SHP77 (cell line): Measurements from ENCODE around the gene LCORL.
"Not testable (repeated sequence)": the region's sequence is repeated elsewhere in the genome, so short reads cannot be mapped to it uniquely, and the experiment has no call there.

ENCODE experiments used
- DNase-seq, 2 experiments: peaks; one replicate each; lab custom pipeline; 2025; lab: John Stamatoyannopoulos, UW

LCORL gene

DNA sequence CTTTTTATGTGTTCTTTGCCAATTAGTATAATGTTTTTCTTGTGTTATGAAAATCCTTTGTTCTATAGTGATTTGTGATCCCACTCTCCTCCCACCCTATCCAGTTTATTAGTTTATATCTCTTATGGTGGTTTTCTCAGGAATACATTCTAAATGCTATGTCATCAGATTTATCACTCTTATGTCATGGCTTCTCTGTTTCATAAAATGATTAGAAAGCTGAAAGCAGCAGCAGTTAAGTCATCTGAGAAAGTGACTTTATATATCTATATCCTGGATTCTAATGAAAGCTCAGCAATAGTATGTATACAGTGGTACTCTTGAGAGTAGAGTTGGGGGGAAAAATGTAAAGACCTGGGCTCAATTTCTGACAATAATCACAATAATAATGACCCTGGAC lies 169.6 kb downstream of the LCORL start:
- no peak for DNase-seq

DNA sequence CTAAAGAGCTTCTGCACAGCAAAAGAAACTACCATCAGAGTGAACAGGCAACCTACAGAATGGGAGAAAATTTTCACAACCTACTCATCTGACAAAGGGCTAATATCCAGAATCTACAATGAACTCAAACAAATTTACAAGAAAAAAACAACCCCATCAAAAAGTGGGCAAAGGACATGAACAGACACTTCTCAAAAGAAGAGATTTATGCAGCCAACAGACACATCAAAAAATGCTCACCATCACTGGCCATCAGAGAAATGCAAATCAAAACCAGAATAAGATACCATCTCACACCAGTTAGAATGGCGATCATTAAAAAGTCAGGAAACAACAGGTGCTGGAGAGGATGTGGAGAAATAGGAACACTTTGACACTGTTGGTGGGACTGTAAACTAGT lies 171.3 kb downstream of the LCORL start:
- not testable (repeated sequence) for DNase-seq

DNA sequence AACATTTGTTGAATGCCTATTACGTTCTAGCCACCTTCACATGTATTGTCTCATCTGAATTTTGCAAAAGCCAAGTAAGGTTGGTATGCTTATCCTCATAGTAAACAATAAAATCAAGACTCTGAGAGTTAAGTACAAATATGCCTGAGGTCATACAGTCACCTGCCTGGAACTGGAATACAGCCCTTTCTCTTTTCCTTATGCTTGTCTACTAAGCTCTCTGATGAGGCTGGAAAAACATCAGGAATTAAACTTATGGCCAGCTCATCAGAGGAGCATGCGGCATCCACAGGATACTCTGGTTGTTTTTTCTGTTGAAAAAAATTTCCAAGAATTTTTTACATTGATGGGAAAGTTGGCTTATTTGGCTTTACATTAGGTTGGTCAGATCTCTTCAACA lies 175.3 kb downstream of the LCORL start:
- no peak for DNase-seq

DNA sequence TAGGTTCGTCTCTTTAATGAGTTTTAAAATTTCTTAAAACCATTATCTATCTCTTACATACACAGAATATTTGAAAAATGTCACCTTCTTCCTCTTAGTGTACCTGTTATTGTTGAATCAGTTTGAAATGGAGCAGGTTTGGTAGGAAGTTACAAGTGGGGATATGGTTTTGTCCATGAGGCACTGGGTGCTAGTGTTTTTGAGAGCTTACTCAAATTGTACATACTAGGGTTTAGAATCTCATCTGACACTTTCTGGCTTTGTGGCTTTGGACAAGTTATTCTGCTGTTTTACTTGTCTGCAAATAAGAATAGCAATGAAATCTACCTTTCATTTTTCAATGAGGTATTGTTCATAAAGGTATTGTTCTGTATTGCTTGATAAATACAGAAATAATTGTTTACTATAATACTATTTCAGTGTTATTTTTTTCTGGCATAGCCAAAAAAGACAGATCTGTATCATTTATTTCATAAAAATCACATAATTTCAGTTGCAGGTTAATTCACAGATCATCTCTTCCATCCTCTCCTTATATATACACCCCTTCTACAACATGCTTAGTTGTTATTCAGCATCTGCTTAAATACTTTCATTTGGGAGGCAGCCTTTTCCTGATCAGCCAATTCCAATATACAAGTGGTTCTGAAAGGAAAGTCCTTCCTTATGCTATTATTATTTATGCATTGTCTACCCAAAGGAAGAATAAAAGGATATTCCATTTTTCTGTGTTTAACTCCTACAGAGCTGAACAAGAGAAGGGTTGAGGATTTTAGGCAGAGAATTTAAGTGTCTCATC lies 197.5 kb downstream of the LCORL start:
- DNase-seq = no peak

- DNase-seq = peak; percentile 2 to 5
Measured at GRCh38 chr4:17817027-17817426, 204.5 kb downstream of the LCORL start.

GRCh38 chr4:17816142-17816541 lies 205.4 kb downstream of the LCORL start:
- no peak for DNase-seq

- no peak for DNase-seq
Measured at GRCh38 chr4:17814140-17814539, 207.4 kb downstream of the LCORL start.

DNA sequence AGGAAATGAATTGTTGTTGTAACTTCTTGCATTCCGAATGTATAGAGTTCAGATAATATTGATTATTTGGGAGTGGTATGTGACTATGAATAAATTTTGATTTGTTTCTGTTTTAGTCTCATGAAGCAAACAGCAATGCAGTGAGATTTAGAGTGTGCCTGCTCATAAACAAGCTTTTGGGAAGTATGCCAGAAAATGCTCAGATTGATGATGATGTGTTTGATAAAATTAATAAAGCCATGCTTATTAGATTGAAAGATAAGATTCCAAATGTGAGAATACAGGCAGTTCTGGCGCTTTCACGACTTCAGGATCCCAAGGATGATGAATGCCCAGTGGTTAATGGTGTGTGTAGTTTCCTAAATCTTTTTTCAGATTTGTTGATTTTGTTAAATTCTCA lies 208.8 kb downstream of the LCORL start:
- no peak for DNase-seq

DNA sequence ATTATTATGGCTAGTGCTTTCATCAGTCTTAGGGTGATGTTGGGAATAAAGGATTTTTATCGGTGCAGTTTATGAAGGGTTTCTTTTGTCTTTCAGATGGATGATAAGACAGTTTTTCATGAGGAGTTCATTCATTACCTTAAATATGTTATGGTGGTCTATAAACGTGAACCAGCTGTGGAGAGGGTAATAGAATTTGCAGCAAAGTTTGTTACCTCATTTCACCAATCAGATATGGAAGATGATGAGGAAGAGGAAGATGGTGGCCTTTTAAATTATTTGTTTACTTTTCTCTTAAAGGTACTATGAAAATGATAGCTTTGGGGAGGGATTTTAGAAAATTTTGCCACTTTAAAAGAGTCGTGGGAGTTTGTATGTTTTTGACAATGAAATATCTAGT lies 209.4 kb downstream of the LCORL start:
- DNase-seq = no peak

- no peak for DNase-seq
Measured at GRCh38 chr4:17811078-17811603, 210.4 kb downstream of the LCORL start.

DNA sequence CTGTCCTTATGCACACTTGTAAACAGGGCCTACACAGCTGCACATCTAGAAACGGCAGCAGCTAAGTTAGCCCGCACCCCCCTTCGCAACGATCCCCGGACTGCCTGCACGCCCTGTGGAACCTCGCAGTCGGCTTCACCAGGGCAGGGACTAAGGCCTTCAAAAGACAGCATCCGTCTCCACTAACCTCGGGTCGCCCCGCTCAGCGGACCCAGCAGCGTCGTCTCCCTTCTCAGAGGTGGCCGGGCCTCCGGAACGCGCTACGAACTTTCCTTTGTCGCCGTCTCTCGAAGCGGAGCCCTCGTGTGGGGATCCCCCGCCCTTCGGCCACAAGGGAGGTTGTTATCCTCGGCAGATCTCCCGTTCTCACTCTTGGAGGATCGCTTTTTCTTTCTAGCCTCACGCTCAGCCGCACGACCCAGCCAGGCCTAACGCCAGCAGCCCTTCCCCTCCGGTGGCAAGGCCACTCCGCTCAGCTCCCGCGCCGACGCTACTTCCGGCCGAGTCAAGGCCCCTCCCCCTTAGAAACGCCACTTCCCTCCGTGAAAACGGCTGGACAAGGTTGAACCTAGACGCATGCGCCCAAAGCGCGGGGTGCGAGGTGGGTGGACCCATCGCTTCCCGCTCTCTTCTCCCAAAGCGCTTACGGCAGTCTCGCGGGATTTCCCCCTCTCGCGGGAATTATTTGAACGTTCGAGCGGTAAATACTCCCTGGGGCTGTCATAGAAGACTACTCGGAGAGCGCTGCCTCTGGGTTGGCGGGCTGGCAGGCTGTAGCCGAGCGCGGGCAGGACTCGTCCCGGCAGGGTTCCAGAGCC lies 211.1 kb downstream of the LCORL start, which contains the start of the genes DCAF16 and NCAPG:
Gene DCAF16, minus strand, starts transcription at position 498 of the 818 bp plus-strand sequence. CDS start 6,616 bp downstream, outside the sequence.
Gene NCAPG, plus strand, starts transcription at position 720 of the 818 bp plus-strand sequence. CDS start 99 bp downstream, outside the sequence.
- peak; percentile 90 to 91 for DNase-seq

- DNase-seq = no peak
Measured at GRCh38 chr4:17809667-17810066, 211.9 kb downstream of the LCORL start.

DNA sequence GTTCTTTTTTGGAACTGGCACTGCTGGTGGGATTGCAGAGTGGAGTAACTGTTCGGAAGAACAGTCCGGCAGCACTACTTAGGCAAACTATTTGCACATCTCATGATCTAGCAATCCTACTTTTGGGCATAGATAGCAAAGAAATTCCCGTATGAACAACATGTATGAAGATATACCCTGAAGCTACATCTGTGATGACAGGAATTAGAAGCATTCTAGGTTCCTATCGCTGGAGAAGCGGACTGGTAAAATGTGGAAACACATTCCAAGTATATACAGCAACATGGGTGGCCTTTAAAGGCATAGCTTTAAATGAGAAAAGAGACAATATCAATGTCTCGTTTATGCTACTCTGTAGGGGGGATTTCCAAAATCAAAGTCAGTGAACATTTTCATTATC lies 214.1 kb downstream of the LCORL start:
- no peak for DNase-seq

- DNase-seq = no peak
Measured at GRCh38 chr4:17805580-17806155, 215.9 kb downstream of the LCORL start.

- no peak for DNase-seq
Measured at GRCh38 chr4:17797808-17798207, 223.7 kb downstream of the LCORL start.

GRCh38 chr4:17794730-17795129 lies 226.8 kb downstream of the LCORL start:
- DNase-seq = no peak
